Osteoblast (primary cell): ENCODE measurements around the gene GRIK2. TPM values are rescaled to one million over a fixed set of nuclear protein-coding genes. Genes with fewer than 3 reads are reported as not detected.

ENCODE experiments used
- DNase-seq: peaks from one replicate; pipeline ENCODE4 v3.0.0; 2011; ENCODE audit warnings: low spot score, mixed read lengths; ENCODE audit not compliant: insufficient read length; ENCODE audit errors: missing footprints
- H2AFZ ChIP-seq: 2 replicates; pipeline ENCODE4 v1.6.0; 2011; ENCODE audit warnings: mild to moderate bottlenecking, low read length
- H3K27ac ChIP-seq: 2 replicates; pipeline ENCODE4 v1.5.1; 2011; ENCODE audit warnings: mild to moderate bottlenecking, low read depth, low read length, moderate library complexity
- H3K27me3 ChIP-seq: 2 replicates; pipeline ENCODE4 v1.6.0; 2012; ENCODE audit warnings: mild to moderate bottlenecking, control low read depth, inconsistent platforms, low read length, moderate library complexity; ENCODE audit not compliant: insufficient read depth
- H3K36me3 ChIP-seq: 2 replicates; pipeline ENCODE4 v1.5.1; 2011; ENCODE audit warnings: mild to moderate bottlenecking, low read length, control low read depth, moderate library complexity; ENCODE audit not compliant: insufficient read depth
- H3K4me1 ChIP-seq: 2 replicates; pipeline ENCODE4 v1.5.1; 2011; ENCODE audit warnings: mild to moderate bottlenecking, low read length, control low read depth, moderate library complexity; ENCODE audit not compliant: insufficient read depth
- H3K4me2 ChIP-seq: 2 replicates; pipeline ENCODE4 v1.6.0; 2011; ENCODE audit warnings: mild to moderate bottlenecking, low read length; ENCODE audit not compliant: insufficient read depth
- H3K4me3 ChIP-seq: fragments of 200-600 bp; sonication (generic); 3 replicates; pipeline ENCODE4 v1.5.1; 2012; ENCODE audit warnings: mild to moderate bottlenecking, low read length, inconsistent platforms; ENCODE audit not compliant: insufficient read depth
- H3K79me2 ChIP-seq: 2 replicates; pipeline ENCODE4 v1.6.0; 2012; ENCODE audit warnings: mild to moderate bottlenecking, low read length, control low read depth, inconsistent platforms; ENCODE audit not compliant: insufficient read depth
- H3K9me3 ChIP-seq: 2 replicates; pipeline ENCODE4 v1.5.1; 2011; ENCODE audit warnings: low read depth, low read length, control low read depth
- H4K20me1 ChIP-seq: 2 replicates; pipeline ENCODE4 v1.6.0; 2012; ENCODE audit warnings: mild to moderate bottlenecking, low read length, control low read depth; ENCODE audit not compliant: insufficient read depth
- CTCF ChIP-seq: IDR thresholded peaks from 2 replicates; pipeline ENCODE4 v1.5.1; 2011; ENCODE audit warnings: mild to moderate bottlenecking, low read depth, low read length, moderate library complexity; ENCODE audit errors: extremely low read depth
- total RNA-seq: library from RNA; depleted of rRNA; stranded (reverse); fragments of >200 nt; gene quantifications from 2 replicates; pipeline ENCODE4 v1.2.3, GENCODE V29; 2012

The GRIK2 gene
- total RNA-seq, 1 donor, result 0.72 TPM

- Histone ChIP-seq H2AFZ (no peak overlapping the region), H3K4me1 (no peaks in the 10 kb centered on the region), H3K36me3 (no peaks in the 10 kb centered on the region), H3K27ac (no peak overlapping the region), H4K20me1 (no peaks in the 10 kb centered on the region), H3K9me3 (no peaks in the 10 kb centered on the region), H3K27me3 (no peaks in the 10 kb centered on the region), H3K4me2 (no peak overlapping the region), H3K4me3 (no peak overlapping the region), H3K79me2 (no peaks in the 10 kb centered on the region)
- DNase-seq, result no peak
- no peak for TF ChIP-seq CTCF
These were observed 9.9 kb downstream of the GRIK2 start for GRCh38 chr6:101403216-101403945.

- Histone ChIP-seq H3K27ac (no peak overlapping the region), H3K9me3 (no peaks in the 10 kb centered on the region), H4K20me1 (no peaks in the 10 kb centered on the region), H2AFZ (no peak overlapping the region), H3K36me3 (no peaks in the 10 kb centered on the region), H3K79me2 (no peaks in the 10 kb centered on the region), H3K4me3 (no peak overlapping the region), H3K4me2 (no peak overlapping the region), H3K4me1 (no peaks in the 10 kb centered on the region), H3K27me3 (no peaks in the 10 kb centered on the region)
- no peak for DNase-seq
- TF ChIP-seq CTCF, result no peak
These were observed 11.3 kb downstream of the GRIK2 start for GRCh38 chr6:101404775-101405174.

GRCh38 chr6:101413773-101414172 lies 20.3 kb downstream of the GRIK2 start:
- H3K9me3 ChIP-seq, result peaks cover 4% of the 10 kb centered on the region
- no peak overlapping the region for H3K4me2 ChIP-seq
- H2AFZ ChIP-seq, result no peak overlapping the region
- H3K27me3 ChIP-seq, result no peaks in the 10 kb centered on the region
- TF ChIP-seq CTCF, result no peak
- no peaks in the 10 kb centered on the region for H3K36me3 ChIP-seq
- no peak overlapping the region for H3K4me3 ChIP-seq
- H3K79me2 ChIP-seq, result no peaks in the 10 kb centered on the region
- no peak overlapping the region for H3K27ac ChIP-seq
- no peak for DNase-seq
- H4K20me1 ChIP-seq, result no peaks in the 10 kb centered on the region
- no peaks in the 10 kb centered on the region for H3K4me1 ChIP-seq

- no peak overlapping the region for H3K4me2 ChIP-seq
- TF ChIP-seq CTCF, result no peak
- no peaks in the 10 kb centered on the region for H3K79me2 ChIP-seq
- no peak overlapping the region for H3K27ac ChIP-seq
- peaks cover 4% of the 10 kb centered on the region for H3K9me3 ChIP-seq
- no peaks in the 10 kb centered on the region for H4K20me1 ChIP-seq
- H2AFZ ChIP-seq, result no peak overlapping the region
- no peak for DNase-seq
- H3K4me3 ChIP-seq, result no peak overlapping the region
- H3K4me1 ChIP-seq, result no peaks in the 10 kb centered on the region
- H3K36me3 ChIP-seq, result no peaks in the 10 kb centered on the region
- no peaks in the 10 kb centered on the region for H3K27me3 ChIP-seq
These were observed 24.4 kb downstream of the GRIK2 start for GRCh38 chr6:101417900-101418299.
